Upper lobe of left lung (tissue), 4 donors: Measurements from ENCODE around the gene EYA4.

Source experiments
- CTCF ChIP-seq, 6 experiments: fragments of 450-650 bp in 4 of 6; fragments of 200-600 bp in 2 of 6; sonication (generic) in 2 of 6; IDR thresholded peaks; one replicate each; pipeline ENCODE4 v1.5.1; 2016 to 2019; ENCODE audit warnings: antibody characterized with exemption in 6 of 6
- EP300 ChIP-seq, 4 donors: sonication (generic); formaldehyde crosslinking; IDR thresholded peaks; one replicate each; pipeline ENCODE4 v1.5.1; 2017; ENCODE audit warnings: antibody characterized with exemption in 4 of 4, control low read depth in 2 of 4
- POLR2AphosphoS5 ChIP-seq, 2 donors: sonication (generic); formaldehyde crosslinking; IDR thresholded peaks; one replicate each; pipeline ENCODE4 v1.5.1; 2017; ENCODE audit warnings: antibody characterized with exemption in 2 of 2

GRCh38 chr6:133306931-133307330 is 65.8 kb downstream of the EYA4 start:
- TF ChIP-seq EP300 (IDR thresholded peaks at IDR 0.05) (no peak), CTCF (IDR thresholded peaks at IDR 0.05) (no peak), POLR2AphosphoS5 (IDR thresholded peaks at IDR 0.05) (no peak)
